K562 (cell line): ENCODE results near the gene RNF227. TPM values are rescaled to one million over a fixed set of nuclear protein-coding genes. Genes with fewer than 3 reads are reported as not detected.

Source experiments
- CC2D1A ChIP-seq: fragments of 450-650 bp; IDR thresholded peaks from 2 replicates; pipeline ENCODE4 v1.6.1; 2017; ENCODE audit warnings: mild to moderate bottlenecking
- CTBP1 ChIP-seq: fragments of 450-650 bp; IDR thresholded peaks from 2 replicates; pipeline ENCODE4 v1.6.1; 2016; ENCODE audit warnings: borderline replicate concordance
- MAX ChIP-seq: sonication (generic); formaldehyde crosslinking; IDR thresholded peaks from 2 replicates; pipeline ENCODE4 v1.9.0; 2022; ENCODE audit warnings: mild to moderate bottlenecking, missing genetic modification reagents
- PHF21A ChIP-seq: fragments of 450-650 bp; IDR thresholded peaks from 2 replicates; pipeline ENCODE4 v1.6.1; 2017; ENCODE audit warnings: low read depth, borderline replicate concordance
- PHF8 ChIP-seq: fragments of 200-600 bp; sonication (generic); IDR thresholded peaks from 2 replicates; pipeline ENCODE4 v1.6.1; 2012; ENCODE audit warnings: mixed run types, mild to moderate bottlenecking, inconsistent platforms, low read length, moderate library complexity, borderline replicate concordance
- POLR2G ChIP-seq: fragments of 200-400 bp; formaldehyde crosslinking; IDR thresholded peaks from 2 replicates; pipeline ENCODE4 v1.6.1; 2017; ENCODE audit warnings: low read depth, mild to moderate bottlenecking, antibody characterized with exemption, low read length, moderate library complexity
- RERE ChIP-seq: sonication (generic); formaldehyde crosslinking; IDR thresholded peaks from 2 replicates; pipeline ENCODE4 v1.8.0; 2023; ENCODE audit warnings: missing genetic modification reagents, mild to moderate bottlenecking, borderline replicate concordance
- SIN3A ChIP-seq, 2 experiments: fragments of 150-350 bp in 1 of 2; IDR thresholded peaks; 2 replicates each; pipeline ENCODE4 v1.6.1; 2011 to 2016; ENCODE audit warnings: borderline replicate concordance in 2 of 2, low read depth in 2 of 2, low read length in 2 of 2, mild to moderate bottlenecking in 2 of 2, moderate library complexity in 2 of 2; ENCODE audit not compliant: control insufficient read depth in 1 of 2
- SIN3B ChIP-seq: fragments of 450-650 bp; IDR thresholded peaks from 2 replicates; pipeline ENCODE4 v1.6.1; 2017; ENCODE audit warnings: low read depth, mild to moderate bottlenecking, moderate library complexity
- TAF1 ChIP-seq: IDR thresholded peaks from 2 replicates; pipeline ENCODE4 v1.6.1; 2011; ENCODE audit warnings: mild to moderate bottlenecking, low read length, moderate library complexity; ENCODE audit not compliant: insufficient read depth, control insufficient read depth, severe bottlenecking; ENCODE audit errors: extremely low read depth
- TFE3 ChIP-seq: fragments of 450-650 bp; formaldehyde crosslinking; IDR thresholded peaks from 2 replicates; pipeline ENCODE4 v1.4.0; 2020; ENCODE audit warnings: mild to moderate bottlenecking, mixed read lengths
- YY1 ChIP-seq, 3 experiments: IDR thresholded peaks; 2 replicates each; pipeline ENCODE4 v1.6.1; 2011; ENCODE audit warnings: low read length in 2 of 3, mild to moderate bottlenecking in 2 of 3, moderate library complexity in 2 of 3, borderline replicate concordance in 1 of 3, control low read depth in 1 of 3, low read depth in 1 of 3; ENCODE audit not compliant: insufficient read depth in 3 of 3, insufficient replicate concordance in 2 of 3, control insufficient read depth in 1 of 3, insufficient read length in 1 of 3; ENCODE audit errors: extremely low read depth in 1 of 3
- ZC3H11A ChIP-seq: IDR thresholded peaks from 2 replicates; pipeline ENCODE4 v1.6.1; 2012; ENCODE audit warnings: low read depth, low read length, improper control_type of control experiment
- ZEB2 ChIP-seq: fragments of 450-650 bp; IDR thresholded peaks from 2 replicates; pipeline ENCODE4 v1.6.1; 2016
- ZNF224 ChIP-seq: sonication (generic); formaldehyde crosslinking; IDR thresholded peaks from 2 replicates; pipeline ENCODE4 v1.8.0; 2022; ENCODE audit warnings: mild to moderate bottlenecking, missing genetic modification reagents
- ZNF280B ChIP-seq: fragments of 250-450 bp; sonication (Bioruptor Pico); IDR thresholded peaks from 2 replicates; pipeline ENCODE4 v1.5.1; 2021; ENCODE audit warnings: mild to moderate bottlenecking
- ZNF444 ChIP-seq: fragments of 250-450 bp; sonication (Bioruptor Pico); IDR thresholded peaks from 2 replicates; pipeline ENCODE4 v1.4.0; 2020; ENCODE audit warnings: mild to moderate bottlenecking, moderate library complexity
- polyA plus RNA-seq, 8 experiments: library from polyadenylated mRNA; depleted of rRNA in 4 of 8; stranded (reverse) in 5 of 8; unstranded in 3 of 8; fragments of >200 nt; fragmentation: Nextera tagmentation in 2 of 8; fragmentation: Illumina TruSeq in 1 of 8; extraction: Ambion mirVana in 2 of 8; extraction: Trizol in 1 of 8; gene quantifications; 2 replicates each; pipeline versions ENCODE4 v1.2.1 to v1.2.3, GENCODE V29; 2011 to 2014; ENCODE audit warnings: inconsistent platforms in 1 of 8, missing spikeins in 1 of 8
- total RNA-seq, 7 experiments: library from RNA; depleted of rRNA in 6 of 7; stranded (reverse); fragments of >200 nt in 6 of 7; fragmentation: Illumina TruSeq in 2 of 7; extraction: Trizol in 2 of 7; gene quantifications; 2 replicates each; pipeline versions ENCODE4 v1.2.1 to v1.2.3, GENCODE V29; 2011 to 2021; ENCODE audit warnings: low replicate concordance in 1 of 7

The RNF227 gene
- total and polyA plus RNA-seq, 9 of the 15 experiments (the other 6 are each of a cell fraction or from before 2014, with no cell fraction given): 1.1 to 6.7 (median 2.3) TPM

- TF ChIP-seq TAF1: peak; percentile 22
- TF ChIP-seq SIN3B: no peak
- TF ChIP-seq ZNF444 (CRISPR knock-in tag): no peak
- no peak for TF ChIP-seq ZNF280B (CRISPR knock-in tag)
- TF ChIP-seq PHF21A: no peak
- 0 out of 2 replicates have a peak, but pooled peaks have one; percentile 24 for TF ChIP-seq CTBP1
- TF ChIP-seq TFE3 (CRISPR knock-in tag): no peak
- TF ChIP-seq RERE (CRISPR knock-in tag): no peak
- TF ChIP-seq CC2D1A: 0 out of 2 replicates have a peak, but pooled peaks have one; percentile 17
- TF ChIP-seq YY1 (IDR thresholded peaks at IDR 0.05; ENCODE audit: borderline replicate concordance in 1 of 3, control insufficient read depth in 1 of 3, extremely low read depth in 1 of 3, insufficient read depth in 3 of 3, insufficient read length in 1 of 3, insufficient replicate concordance in 2 of 3, low read depth in 1 of 3, low read length in 2 of 3): peak in 1 of 3 experiments; percentile 7
- TF ChIP-seq ZNF224 (CRISPR knock-in tag): no peak
- peak; percentile 50; the same call in 1 of the 2 replicates for TF ChIP-seq PHF8
- TF ChIP-seq POLR2G: peak; percentile 73
- peak; percentile 69 for TF ChIP-seq MAX
- peak; percentile 88 to 96; a peak in 3 of 4 replicates for TF ChIP-seq SIN3A (IDR thresholded peaks at IDR 0.05; ENCODE audit: borderline replicate concordance in 2 of 2, control insufficient read depth in 1 of 2, low read depth in 2 of 2, low read length in 2 of 2)
- no peak for TF ChIP-seq ZEB2
- no peak for TF ChIP-seq ZC3H11A
Measured at GRCh38 chr17:7885367-7886226, 30.5 kb downstream of the RNF227 start (continued).
